HepG2 (cell line): ENCODE results near the gene ANKRD65. TPM values are rescaled to one million over a fixed set of nuclear protein-coding genes. Genes with fewer than 3 reads are reported as not detected.
A peak's percentile ranks its signal among the peaks of the same experiment; 100 is the strongest.

Source experiments
- BHLHE40 ChIP-seq: IDR thresholded peaks from 2 replicates; pipeline ENCODE4 v1.6.1; 2011; ENCODE audit warnings: low read length, improper control_type of control experiment
- EEA1 ChIP-seq: sonication (generic); formaldehyde crosslinking; IDR thresholded peaks from 2 replicates; pipeline ENCODE4 v1.5.1; 2020; ENCODE audit warnings: mild to moderate bottlenecking, missing genetic modification reagents, borderline replicate concordance
- ERF ChIP-seq: IDR thresholded peaks from 2 replicates; pipeline ENCODE4 v1.6.1; 2018; ENCODE audit warnings: missing biosample characterization, missing genetic modification reagents
- NFE2L2 ChIP-seq: fragments of 150-350 bp; IDR thresholded peaks from 2 replicates; pipeline ENCODE4 v1.6.1; 2014; ENCODE audit warnings: low read length
- PHF20 ChIP-seq: sonication (generic); formaldehyde crosslinking; IDR thresholded peaks from 2 replicates; pipeline ENCODE4 v1.5.0; 2020; ENCODE audit warnings: mild to moderate bottlenecking, missing genetic modification reagents
- ZFYVE20 ChIP-seq: sonication (generic); formaldehyde crosslinking; IDR thresholded peaks from 2 replicates; pipeline ENCODE4 v1.8.0; 2023; ENCODE audit warnings: low read depth, mild to moderate bottlenecking, moderate library complexity, missing genetic modification reagents, borderline replicate concordance
- ZNF33B ChIP-seq: sonication (generic); formaldehyde crosslinking; IDR thresholded peaks from 2 replicates; pipeline ENCODE4 v1.5.1; 2020; ENCODE audit warnings: mild to moderate bottlenecking, missing genetic modification reagents
- ZNF567 ChIP-seq: sonication (generic); formaldehyde crosslinking; IDR thresholded peaks from 2 replicates; pipeline ENCODE4 v1.8.1; 2023; ENCODE audit warnings: mild to moderate bottlenecking, missing genetic modification reagents, borderline replicate concordance
- ZNF790 ChIP-seq: sonication (generic); formaldehyde crosslinking; IDR thresholded peaks from 2 replicates; pipeline ENCODE4 v1.8.0; 2022; ENCODE audit warnings: missing genetic modification reagents, mild to moderate bottlenecking, borderline replicate concordance
- polyA plus RNA-seq, 8 experiments: library from polyadenylated mRNA; depleted of rRNA in 3 of 8; stranded (reverse) in 7 of 8; unstranded in 1 of 8; fragments of >200 nt; fragmentation: Illumina TruSeq in 4 of 8; extraction: Trizol in 4 of 8; gene quantifications; 2 replicates each; pipeline versions ENCODE4 v1.2.1 to v1.2.3, GENCODE V29; 2011 to 2016; ENCODE audit warnings: low read depth in 4 of 8, missing spikeins in 1 of 8, mixed read lengths in 1 of 8; ENCODE audit not compliant: insufficient read depth in 1 of 8
- total RNA-seq, 5 experiments: library from RNA; depleted of rRNA; stranded (reverse); fragments of >200 nt; fragmentation: Illumina TruSeq; extraction: Trizol; gene quantifications; 2 replicates each; pipeline ENCODE4 v1.2.3, GENCODE V29; 2016; ENCODE audit warnings: low read depth in 1 of 5
- TF ChIP-seq, protein P1 (sequence below): sonication (generic); formaldehyde crosslinking; IDR thresholded peaks from 2 replicates; pipeline ENCODE4 v1.4.0; 2020; ENCODE audit warnings: missing genetic modification reagents, borderline replicate concordance
- TF ChIP-seq, protein P2 (sequence below): IDR thresholded peaks from 2 replicates; pipeline ENCODE4 v1.6.1; 2016; ENCODE audit warnings: control low read depth
- TF ChIP-seq, protein P3 (sequence below), 2 experiments: sonication (generic) in 1 of 2; formaldehyde crosslinking in 1 of 2; IDR thresholded peaks; 2 replicates each; pipeline versions ENCODE4 v1.4.0 to v1.6.1; 2018 to 2020; ENCODE audit warnings: missing genetic modification reagents in 2 of 2, borderline replicate concordance in 1 of 2, low read depth in 1 of 2, mild to moderate bottlenecking in 1 of 2, missing biosample characterization in 1 of 2
- TF ChIP-seq, protein P4 (sequence below): conservative IDR thresholded peaks from 2 replicates; pipeline ENCODE4 v1.6.1; 2018; ENCODE audit warnings: missing genetic modification reagents

ANKRD65 gene
- total and polyA plus RNA-seq, 2 of the 13 experiments (the other 11 are each of a cell fraction or from before 2014, with no cell fraction given), result 12.1 to 30.1 TPM

DNA sequence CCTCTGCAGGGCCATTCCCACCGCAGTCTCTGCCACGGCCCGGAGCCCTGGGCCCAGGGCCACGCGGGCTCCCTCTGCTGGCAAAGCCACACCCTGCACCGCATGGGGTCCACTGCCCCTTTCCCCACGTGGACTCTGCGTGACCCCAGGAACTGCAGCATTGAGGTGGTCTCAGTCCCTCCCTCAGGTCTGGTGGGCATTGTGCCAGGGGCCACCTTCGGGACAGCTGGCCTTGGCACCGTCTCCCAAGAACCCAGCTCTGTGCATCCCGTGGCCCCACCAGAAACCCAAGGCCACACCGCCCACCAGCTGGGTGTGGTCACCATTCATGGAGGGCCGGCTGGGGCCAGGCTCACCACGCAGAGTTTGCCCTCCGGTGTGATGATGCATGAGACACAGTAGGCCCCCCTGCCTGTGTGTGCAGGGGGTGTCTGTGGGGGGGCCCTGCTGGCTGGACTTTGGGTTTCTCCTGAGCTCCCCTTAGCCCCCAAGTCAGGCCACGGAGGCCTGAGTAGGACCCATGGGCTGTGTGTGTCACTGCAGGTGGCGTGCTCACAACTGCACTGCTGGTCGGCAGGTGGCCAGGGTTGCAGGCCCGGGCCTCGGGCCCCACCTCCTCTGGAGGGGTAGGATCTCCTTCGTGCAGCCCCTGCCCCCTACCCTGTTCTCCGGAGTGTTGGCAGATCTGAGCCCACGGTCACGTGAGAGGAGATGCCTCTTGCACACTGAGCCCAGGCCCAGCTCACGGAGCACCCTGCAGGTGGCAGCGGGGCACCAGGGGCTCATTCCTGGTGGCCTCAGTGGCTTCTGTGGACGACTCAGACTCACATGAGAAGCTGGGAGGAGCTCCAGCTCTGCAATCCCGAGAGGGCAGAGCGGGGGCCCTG, 20.2 kb upstream of the ANKRD65 start (continued):
- TF ChIP-seq, protein P1, sequence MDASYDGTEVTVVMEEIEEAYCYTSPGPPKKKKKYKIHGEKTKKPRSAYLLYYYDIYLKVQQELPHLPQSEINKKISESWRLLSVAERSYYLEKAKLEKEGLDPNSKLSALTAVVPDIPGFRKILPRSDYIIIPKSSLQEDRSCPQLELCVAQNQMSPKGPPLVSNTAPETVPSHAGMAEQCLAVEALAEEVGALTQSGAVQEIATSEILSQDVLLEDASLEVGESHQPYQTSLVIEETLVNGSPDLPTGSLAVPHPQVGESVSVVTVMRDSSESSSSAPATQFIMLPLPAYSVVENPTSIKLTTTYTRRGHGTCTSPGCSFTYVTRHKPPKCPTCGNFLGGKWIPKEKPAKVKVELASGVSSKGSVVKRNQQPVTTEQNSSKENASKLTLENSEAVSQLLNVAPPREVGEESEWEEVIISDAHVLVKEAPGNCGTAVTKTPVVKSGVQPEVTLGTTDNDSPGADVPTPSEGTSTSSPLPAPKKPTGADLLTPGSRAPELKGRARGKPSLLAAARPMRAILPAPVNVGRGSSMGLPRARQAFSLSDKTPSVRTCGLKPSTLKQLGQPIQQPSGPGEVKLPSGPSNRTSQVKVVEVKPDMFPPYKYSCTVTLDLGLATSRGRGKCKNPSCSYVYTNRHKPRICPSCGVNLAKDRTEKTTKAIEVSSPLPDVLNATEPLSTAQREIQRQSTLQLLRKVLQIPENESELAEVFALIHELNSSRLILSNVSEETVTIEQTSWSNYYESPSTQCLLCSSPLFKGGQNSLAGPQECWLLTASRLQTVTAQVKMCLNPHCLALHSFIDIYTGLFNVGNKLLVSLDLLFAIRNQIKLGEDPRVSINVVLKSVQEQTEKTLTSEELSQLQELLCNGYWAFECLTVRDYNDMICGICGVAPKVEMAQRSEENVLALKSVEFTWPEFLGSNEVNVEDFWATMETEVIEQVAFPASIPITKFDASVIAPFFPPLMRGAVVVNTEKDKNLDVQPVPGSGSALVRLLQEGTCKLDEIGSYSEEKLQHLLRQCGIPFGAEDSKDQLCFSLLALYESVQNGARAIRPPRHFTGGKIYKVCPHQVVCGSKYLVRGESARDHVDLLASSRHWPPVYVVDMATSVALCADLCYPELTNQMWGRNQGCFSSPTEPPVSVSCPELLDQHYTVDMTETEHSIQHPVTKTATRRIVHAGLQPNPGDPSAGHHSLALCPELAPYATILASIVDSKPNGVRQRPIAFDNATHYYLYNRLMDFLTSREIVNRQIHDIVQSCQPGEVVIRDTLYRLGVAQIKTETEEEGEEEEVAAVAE, result no peak
- no peak for TF ChIP-seq ZNF790
- TF ChIP-seq EEA1, result no peak
- TF ChIP-seq, protein P2, sequence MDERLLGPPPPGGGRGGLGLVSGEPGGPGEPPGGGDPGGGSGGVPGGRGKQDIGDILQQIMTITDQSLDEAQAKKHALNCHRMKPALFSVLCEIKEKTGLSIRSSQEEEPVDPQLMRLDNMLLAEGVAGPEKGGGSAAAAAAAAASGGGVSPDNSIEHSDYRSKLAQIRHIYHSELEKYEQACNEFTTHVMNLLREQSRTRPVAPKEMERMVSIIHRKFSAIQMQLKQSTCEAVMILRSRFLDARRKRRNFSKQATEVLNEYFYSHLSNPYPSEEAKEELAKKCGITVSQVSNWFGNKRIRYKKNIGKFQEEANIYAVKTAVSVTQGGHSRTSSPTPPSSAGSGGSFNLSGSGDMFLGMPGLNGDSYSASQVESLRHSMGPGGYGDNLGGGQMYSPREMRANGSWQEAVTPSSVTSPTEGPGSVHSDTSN (CRISPR knock-in tag), result no peak
- TF ChIP-seq ZFYVE20 (CRISPR knock-in tag), result no peak
- peak; percentile 67; the same call in 1 of the 2 replicates for TF ChIP-seq ERF
- TF ChIP-seq ZNF567, result peak; percentile 59; the same call in 1 of the 2 replicates
- TF ChIP-seq ZNF33B (CRISPR knock-in tag), result no peak
- peak; percentile 56 for TF ChIP-seq BHLHE40
- TF ChIP-seq, protein P3, sequence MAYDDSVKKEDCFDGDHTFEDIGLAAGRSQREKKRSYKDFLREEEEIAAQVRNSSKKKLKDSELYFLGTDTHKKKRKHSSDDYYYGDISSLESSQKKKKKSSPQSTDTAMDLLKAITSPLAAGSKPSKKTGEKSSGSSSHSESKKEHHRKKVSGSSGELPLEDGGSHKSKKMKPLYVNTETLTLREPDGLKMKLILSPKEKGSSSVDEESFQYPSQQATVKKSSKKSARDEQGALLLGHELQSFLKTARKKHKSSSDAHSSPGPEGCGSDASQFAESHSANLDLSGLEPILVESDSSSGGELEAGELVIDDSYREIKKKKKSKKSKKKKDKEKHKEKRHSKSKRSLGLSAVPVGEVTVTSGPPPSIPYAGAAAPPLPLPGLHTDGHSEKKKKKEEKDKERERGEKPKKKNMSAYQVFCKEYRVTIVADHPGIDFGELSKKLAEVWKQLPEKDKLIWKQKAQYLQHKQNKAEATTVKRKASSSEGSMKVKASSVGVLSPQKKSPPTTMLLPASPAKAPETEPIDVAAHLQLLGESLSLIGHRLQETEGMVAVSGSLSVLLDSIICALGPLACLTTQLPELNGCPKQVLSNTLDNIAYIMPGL (CRISPR knock-in tag; IDR thresholded peaks at IDR 0.05; ENCODE audit: borderline replicate concordance in 1 of 2, low read depth in 1 of 2), result peak; percentile 83 to 88
- 0 out of 2 replicates have a peak, but pooled peaks have one; percentile 19 for TF ChIP-seq PHF20 (CRISPR knock-in tag)
- TF ChIP-seq, protein P4, sequence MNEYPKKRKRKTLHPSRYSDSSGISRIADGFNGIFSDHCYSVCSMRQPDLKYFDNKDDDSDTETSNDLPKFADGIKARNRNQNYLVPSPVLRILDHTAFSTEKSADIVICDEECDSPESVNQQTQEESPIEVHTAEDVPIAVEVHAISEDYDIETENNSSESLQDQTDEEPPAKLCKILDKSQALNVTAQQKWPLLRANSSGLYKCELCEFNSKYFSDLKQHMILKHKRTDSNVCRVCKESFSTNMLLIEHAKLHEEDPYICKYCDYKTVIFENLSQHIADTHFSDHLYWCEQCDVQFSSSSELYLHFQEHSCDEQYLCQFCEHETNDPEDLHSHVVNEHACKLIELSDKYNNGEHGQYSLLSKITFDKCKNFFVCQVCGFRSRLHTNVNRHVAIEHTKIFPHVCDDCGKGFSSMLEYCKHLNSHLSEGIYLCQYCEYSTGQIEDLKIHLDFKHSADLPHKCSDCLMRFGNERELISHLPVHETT (CRISPR knock-in tag), result no peak; the same call in 1 of the 2 replicates
- no peak for TF ChIP-seq NFE2L2
